GM12892 (cell line): ENCODE results near the gene PRKCZ.
A peak's percentile ranks its signal among the peaks of the same experiment; 100 is the strongest.
"Not testable (repeated sequence)": the region's sequence is repeated elsewhere in the genome, so short reads cannot be mapped to it uniquely, and the experiment has no call there.

Experiments used
- DNase-seq: peaks from one replicate; pipeline ENCODE4 v3.0.0; 2011; ENCODE audit not compliant: insufficient read length
- FAIRE-seq: peaks from 2 replicates; lab custom pipeline; 2011; peaks lifted over from hg19 to GRCh38; lab: Jason Lieb, UNC
- POLR2A ChIP-seq: IDR thresholded peaks from 2 replicates; pipeline ENCODE4 v1.6.1; 2011; ENCODE audit warnings: low read depth, low read length, control low read depth
- POLR2AphosphoS5 ChIP-seq: IDR thresholded peaks from 2 replicates; pipeline ENCODE4 v1.6.1; 2011; ENCODE audit warnings: low read depth, low read length, control low read depth
- TAF1 ChIP-seq: IDR thresholded peaks from 2 replicates; pipeline ENCODE4 v1.6.1; 2011; ENCODE audit warnings: low read depth, mild to moderate bottlenecking, control low read depth, low read length, borderline replicate concordance

Gene PRKCZ

DNA sequence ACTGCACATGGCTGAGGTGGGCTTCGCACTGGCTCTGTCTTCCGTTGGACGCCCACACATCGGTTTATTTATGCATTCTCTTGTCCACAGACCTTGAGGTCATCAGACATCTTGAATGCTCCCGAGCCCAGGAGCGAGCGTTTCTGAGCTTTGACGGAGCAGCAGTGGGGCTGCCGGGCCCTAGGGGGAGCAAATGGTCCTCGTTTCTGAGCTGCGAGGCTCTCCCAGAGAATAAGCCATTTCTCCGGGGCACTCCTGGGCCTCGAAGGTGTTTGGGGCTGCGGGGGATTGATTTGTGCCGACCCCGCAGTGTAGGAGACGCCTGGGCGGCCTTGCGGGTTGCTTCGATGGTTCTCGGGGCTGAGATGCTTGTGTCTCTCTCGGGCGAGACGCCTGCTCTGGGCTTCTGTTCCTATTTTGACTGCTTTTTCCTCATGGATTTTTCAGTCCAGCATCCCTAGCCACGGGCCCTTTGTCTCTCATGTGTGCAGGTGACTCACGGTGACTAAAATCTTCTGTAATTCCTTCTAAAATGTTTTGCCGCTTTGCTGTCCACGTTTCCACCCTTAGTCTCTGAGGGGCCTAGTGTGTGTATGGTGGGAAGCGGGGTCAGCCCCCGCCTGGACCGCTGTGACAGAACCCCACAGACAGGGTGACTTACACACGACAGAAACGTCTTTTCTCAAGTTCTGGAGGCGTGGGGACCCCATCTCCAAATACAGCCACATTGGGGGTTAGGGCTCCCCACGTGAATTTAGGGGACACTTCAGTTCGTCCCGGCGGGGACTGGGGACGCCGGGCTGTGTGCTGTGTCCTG lies 82.2 kb downstream of the PRKCZ start:
- TF ChIP-seq TAF1 (no peak), POLR2A (no peak), POLR2AphosphoS5 (no peak)
- FAIRE-seq (no peak), DNase-seq (no peak)

DNA sequence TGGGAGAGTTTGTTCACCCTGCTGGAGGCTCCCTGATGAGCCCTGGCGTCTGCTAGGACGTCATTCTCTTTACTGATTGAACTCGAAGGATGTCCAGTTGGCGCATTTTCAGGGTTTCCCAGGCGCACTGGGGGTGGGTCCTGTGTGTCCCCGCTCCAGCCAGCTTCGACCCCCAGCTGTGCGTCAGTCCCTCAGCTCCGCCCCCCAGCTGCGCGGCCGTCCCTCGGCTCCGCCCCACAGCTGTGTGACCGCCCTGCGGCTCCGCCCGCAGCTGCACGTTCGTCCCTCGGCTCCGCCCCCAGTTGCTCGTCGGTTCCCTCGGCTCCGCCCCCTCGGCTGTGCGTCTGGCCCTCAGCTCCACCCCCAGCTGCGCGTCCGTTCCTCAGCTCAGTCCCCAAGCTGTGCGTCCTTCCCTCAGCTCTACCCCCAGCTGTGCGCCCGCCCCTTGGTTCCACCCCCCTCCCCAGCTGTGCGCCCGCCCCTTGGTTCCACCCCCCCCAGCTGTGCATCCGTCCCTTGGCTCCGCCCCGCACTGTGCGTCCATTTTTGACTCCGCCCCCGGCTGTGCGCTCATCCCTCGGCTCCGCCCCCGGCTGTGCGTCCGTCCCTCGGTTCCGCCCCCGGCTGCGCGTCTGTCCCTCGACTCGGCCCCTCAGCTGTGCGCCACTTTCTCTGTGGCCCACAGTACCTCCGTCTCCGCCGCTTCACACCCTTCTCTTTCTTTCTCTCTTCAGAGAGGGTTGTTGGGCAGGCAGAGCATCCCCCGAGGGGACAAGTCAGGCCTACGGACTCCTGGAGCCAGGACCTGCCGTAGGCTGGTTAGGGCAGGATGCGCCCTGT lies 83.0 kb downstream of the PRKCZ start:
- TF ChIP-seq POLR2AphosphoS5 = no peak
- TF ChIP-seq POLR2A = no peak
- TF ChIP-seq TAF1 = no peak
- FAIRE-seq = no peak
- peak; percentile 86 for DNase-seq

- TF ChIP-seq TAF1 (no peak), POLR2A (no peak), POLR2AphosphoS5 (no peak)
- DNase-seq (no peak), FAIRE-seq (no peak)
These were observed 83.6 kb downstream of the PRKCZ start for GRCh38 chr1:2133879-2134215.

DNA sequence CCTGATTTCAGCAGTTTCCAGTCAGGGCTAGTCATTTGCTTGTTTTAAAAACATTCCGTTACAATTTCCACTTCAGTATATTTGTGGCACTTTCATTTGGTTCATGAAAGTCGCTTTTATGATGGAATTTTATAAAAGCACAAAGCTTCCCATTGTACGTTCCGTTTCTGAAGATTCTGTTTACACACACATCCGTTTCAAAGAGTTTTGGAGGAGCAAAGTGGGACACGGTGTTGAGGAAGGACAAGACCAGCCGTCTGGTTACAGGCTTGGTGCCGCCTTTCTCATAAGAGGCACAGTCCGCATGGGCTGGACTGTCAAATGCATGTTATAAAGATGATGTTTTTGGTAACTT lies 84.0 kb downstream of the PRKCZ start:
- TF ChIP-seq POLR2A = no peak
- TF ChIP-seq POLR2AphosphoS5 = no peak
- no peak for TF ChIP-seq TAF1
- DNase-seq (no peak), FAIRE-seq (no peak)

- DNase-seq = no peak
- no peak for FAIRE-seq
- TF ChIP-seq POLR2AphosphoS5 (no peak), POLR2A (no peak)
These were observed 84.6 kb downstream of the PRKCZ start for GRCh38 chr1:2134621-2135307.

- TF ChIP-seq POLR2A = no peak
- no peak for TF ChIP-seq TAF1
- TF ChIP-seq POLR2AphosphoS5 = no peak
- DNase-seq (no peak), FAIRE-seq (no peak)
These were observed 85.2 kb downstream of the PRKCZ start for GRCh38 chr1:2135441-2135841.

- TF ChIP-seq TAF1 (no peak), POLR2A (no peak), POLR2AphosphoS5 (no peak)
- no peak for FAIRE-seq
- no peak for DNase-seq
These were observed 85.7 kb downstream of the PRKCZ start for GRCh38 chr1:2135941-2136340.

- FAIRE-seq (no peak), DNase-seq (no peak)
- TF ChIP-seq POLR2AphosphoS5 (no peak), POLR2A (no peak), TAF1 (no peak)
These were observed 86.4 kb downstream of the PRKCZ start for GRCh38 chr1:2136386-2137235.

DNA sequence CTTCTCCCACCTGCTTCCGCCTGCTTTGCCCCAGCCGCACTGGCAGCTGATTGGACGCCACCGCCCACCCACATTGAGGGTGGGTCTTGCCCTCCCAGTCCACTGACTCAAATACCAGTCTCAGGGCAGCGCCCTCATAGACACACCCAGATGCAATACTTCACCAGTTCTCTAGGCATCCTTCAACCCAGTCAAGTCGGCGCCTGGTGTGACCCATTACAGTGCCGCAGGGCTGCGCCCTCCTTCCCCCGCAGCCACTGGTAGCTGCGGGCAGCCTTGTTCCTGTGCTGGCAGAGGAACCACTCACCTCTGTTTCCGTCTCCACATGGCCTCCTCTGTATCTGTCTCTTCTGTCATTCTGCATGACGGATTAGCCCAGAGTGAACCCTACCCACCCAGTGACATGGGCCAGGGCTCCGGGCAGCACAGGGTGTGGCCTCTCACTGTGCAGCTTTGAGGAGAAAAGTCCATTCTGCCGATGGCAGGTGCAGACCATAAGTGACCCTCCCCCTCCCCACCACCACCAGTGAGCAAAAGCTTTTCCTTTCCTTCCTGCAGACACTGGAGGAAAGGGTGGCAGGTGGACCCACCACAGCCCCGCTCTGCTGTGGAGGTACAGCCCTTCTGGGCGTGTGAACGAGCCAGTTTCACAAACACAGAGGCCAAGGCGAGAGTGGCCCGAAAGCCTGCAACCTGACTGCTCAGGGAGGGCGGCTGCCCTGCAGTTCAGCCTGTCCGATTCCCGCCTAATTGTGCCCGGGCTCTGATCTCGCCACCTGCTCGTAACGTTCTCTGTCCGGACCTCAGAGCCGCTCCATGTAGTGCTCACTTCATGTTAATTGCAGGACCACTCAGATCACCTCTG lies 87.3 kb downstream of the PRKCZ start:
- FAIRE-seq (no peak), DNase-seq (no peak)
- TF ChIP-seq POLR2A (no peak), TAF1 (no peak), POLR2AphosphoS5 (no peak)

GRCh38 chr1:2139156-2139555 lies 88.9 kb downstream of the PRKCZ start:
- not testable (repeated sequence) for DNase-seq, FAIRE-seq

GRCh38 chr1:2141025-2141424 lies 90.8 kb downstream of the PRKCZ start:
- FAIRE-seq (no peak), DNase-seq (no peak)
- TF ChIP-seq POLR2A (no peak), POLR2AphosphoS5 (no peak), TAF1 (no peak)
